Ovary (tissue), 9 donors: ENCODE measurements around the gene SLC48A1. TPM values are rescaled to one million over a fixed set of nuclear protein-coding genes. Genes with fewer than 3 reads are reported as not detected.
A peak's percentile ranks its signal among the peaks of the same experiment; 100 is the strongest.

Experiments
- DNase-seq, 5 donors: peaks; one replicate each; pipeline ENCODE4 v3.0.0-alpha.2; 2019 to 2020
- H3K27ac ChIP-seq, 2 donors: fragments of 200-600 bp; one replicate each; pipeline versions ENCODE4 v1.5.1 to v1.8.0; 2019 to 2022
- H3K27me3 ChIP-seq: fragments of 200-600 bp; one replicate; pipeline ENCODE4 v1.8.0; 2022
- H3K36me3 ChIP-seq: fragments of 200-600 bp; sonication (generic); one replicate; pipeline ENCODE4 v1.5.1; 2019
- H3K4me1 ChIP-seq: one replicate; pipeline ENCODE4 v1.8.1; 2013; ENCODE audit warnings: mild to moderate bottlenecking, moderate library complexity; ENCODE audit not compliant: insufficient read depth
- H3K4me3 ChIP-seq: fragments of 200-600 bp; sonication (generic); one replicate; pipeline ENCODE4 v1.5.1; 2017
- H3K9me3 ChIP-seq, 2 donors: fragments of 200-600 bp in 1 of 2; sonication (generic) in 1 of 2; one replicate each; pipeline versions ENCODE4 v1.5.1 to v1.8.1; 2013 to 2019; ENCODE audit warnings: mild to moderate bottlenecking in 1 of 2, moderate library complexity in 1 of 2
- EP300 ChIP-seq: sonication (generic); formaldehyde crosslinking; IDR thresholded peaks from one replicate; pipeline ENCODE4 v1.6.1; 2017; ENCODE audit warnings: antibody characterized with exemption
- POLR2A ChIP-seq: fragments of 450-650 bp; IDR thresholded peaks from one replicate; pipeline ENCODE4 v1.6.1; 2017; ENCODE audit warnings: antibody characterized with exemption, mild to moderate bottlenecking, moderate library complexity
- WGBS, 3 donors: extraction: QIAGEN DNeasy Blood & Tissue Kit in 1 of 3; methylation state at CpG; one replicate each; pipeline versions ENCODE4 v1.1.5 to v1.1.7; 2013 to 2017; 5-methylcytosine and 5-hydroxymethylcytosine counted together
- intact Hi-C, 4 donors: fragments of 100-400 bp; cut with DNase I; formaldehyde crosslinking; loops; one replicate each; pipeline versions ENCODE4 v1.11.0 to v1.15.1; 2022 to 2023
- polyA plus RNA-seq, 2 donors: library from polyadenylated mRNA; stranded (reverse); fragments of 200-250 nt in 1 of 2; fragments of 350-450 nt in 1 of 2; fragmentation: Illumina TruSeq in 1 of 2; extraction: RNeasy Lipid Tissue Mini Kit (QIAGEN cat#74804) in 1 of 2; gene quantifications; one replicate each; pipeline ENCODE4 v1.2.3, GENCODE V29; 2013 to 2014
- total RNA-seq, 7 donors: library from RNA; depleted of rRNA in 2 of 7; stranded (reverse); fragments of >200 nt in 2 of 7; fragmentation: NEBNext Ultra II Directional in 3 of 7; extraction: Animal tissue kit (Norgen Biotek cat#: 25700) in 3 of 7; gene quantifications; one replicate each; pipeline versions ENCODE4 v1.1.0 to v1.2.4, GENCODE V29; 2016 to 2023
- TF ChIP-seq, protein P1 (sequence below), 3 donors: fragments of 450-650 bp in 2 of 3; fragments of 200-600 bp in 1 of 3; IDR thresholded peaks; one replicate each; pipeline versions ENCODE4 v1.5.1 to v1.8.0; 2016 to 2022; ENCODE audit warnings: antibody characterized with exemption in 3 of 3, mild to moderate bottlenecking in 1 of 3
- donor health status: DM: no; HTN: no; CAD: no; lungs with moderate emphysema.
- donor health status: DM: no; HTN: no; CAD: no.
- donor health status: Bipolar disorder and iron deficiency.
- donor health status: DM: yes; HTN: yes; CAD: no.
- donor health status: DM: no; HTN: no; CAD: no.
- donor health status: DM: yes; HTN: yes; CAD: no.

SLC48A1 gene
- total and polyA plus RNA-seq, 9 donors: 24.1 to 143 (median 68.7) TPM

DNA sequence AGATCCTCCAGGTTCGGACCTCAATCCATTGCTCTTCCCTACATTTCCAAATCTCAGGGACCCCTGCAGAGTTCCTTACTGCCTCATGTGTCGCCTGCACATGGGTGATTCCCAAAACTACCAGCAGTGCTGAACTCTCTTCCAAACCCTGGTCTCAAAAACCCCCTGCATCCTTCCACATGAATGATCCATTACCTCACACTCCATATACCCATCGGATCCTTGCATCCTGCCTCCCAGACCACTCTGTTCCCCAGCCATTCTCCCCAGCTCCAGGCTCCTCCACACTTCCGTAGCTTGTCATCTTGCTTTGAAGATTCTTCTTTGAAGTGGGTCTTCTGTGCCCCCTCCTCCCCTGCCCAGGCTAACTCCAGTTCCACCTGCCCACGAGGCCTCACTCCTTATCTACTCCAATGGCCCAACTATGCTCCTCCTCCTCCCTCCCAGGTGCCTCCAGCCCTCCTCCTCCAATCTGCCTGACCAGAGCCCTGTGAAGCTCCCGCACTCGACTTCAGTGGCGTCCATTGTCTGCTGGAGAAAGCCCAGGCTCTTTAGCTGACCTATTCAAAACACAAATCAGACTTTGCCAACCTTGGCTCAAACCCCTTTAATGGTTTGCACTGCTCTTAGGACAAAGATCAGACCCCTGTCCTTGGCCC is 28.1 kb upstream of the SLC48A1 start:
- TF ChIP-seq, protein P1, sequence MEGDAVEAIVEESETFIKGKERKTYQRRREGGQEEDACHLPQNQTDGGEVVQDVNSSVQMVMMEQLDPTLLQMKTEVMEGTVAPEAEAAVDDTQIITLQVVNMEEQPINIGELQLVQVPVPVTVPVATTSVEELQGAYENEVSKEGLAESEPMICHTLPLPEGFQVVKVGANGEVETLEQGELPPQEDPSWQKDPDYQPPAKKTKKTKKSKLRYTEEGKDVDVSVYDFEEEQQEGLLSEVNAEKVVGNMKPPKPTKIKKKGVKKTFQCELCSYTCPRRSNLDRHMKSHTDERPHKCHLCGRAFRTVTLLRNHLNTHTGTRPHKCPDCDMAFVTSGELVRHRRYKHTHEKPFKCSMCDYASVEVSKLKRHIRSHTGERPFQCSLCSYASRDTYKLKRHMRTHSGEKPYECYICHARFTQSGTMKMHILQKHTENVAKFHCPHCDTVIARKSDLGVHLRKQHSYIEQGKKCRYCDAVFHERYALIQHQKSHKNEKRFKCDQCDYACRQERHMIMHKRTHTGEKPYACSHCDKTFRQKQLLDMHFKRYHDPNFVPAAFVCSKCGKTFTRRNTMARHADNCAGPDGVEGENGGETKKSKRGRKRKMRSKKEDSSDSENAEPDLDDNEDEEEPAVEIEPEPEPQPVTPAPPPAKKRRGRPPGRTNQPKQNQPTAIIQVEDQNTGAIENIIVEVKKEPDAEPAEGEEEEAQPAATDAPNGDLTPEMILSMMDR (IDR thresholded peaks at IDR 0.05): no peak
- TF ChIP-seq EP300: no peak
- WGBS, 3 donors: 76 to 82% (median 78%) methylated on average over 8 of the region's 8 CpGs
- no peaks in the 10 kb centered on the region for H3K27me3 ChIP-seq
- no peaks in the 10 kb centered on the region for H3K4me1 ChIP-seq
- intact Hi-C loops: loop anchor here in 2 of 4 donors (2.0 to 5.0 kb wide), 3 partner anchors 32 to 38 kb away; partner anchors contain the start of gene RPAP3 (in 1 of the 2)
- H3K4me3 ChIP-seq: no peak overlapping the region
- no peaks in the 10 kb centered on the region for H3K36me3 ChIP-seq
- no peak for DNase-seq
- no peaks in the 10 kb centered on the region for H3K9me3 ChIP-seq
- H3K27ac ChIP-seq: no peak overlapping the region

DNA sequence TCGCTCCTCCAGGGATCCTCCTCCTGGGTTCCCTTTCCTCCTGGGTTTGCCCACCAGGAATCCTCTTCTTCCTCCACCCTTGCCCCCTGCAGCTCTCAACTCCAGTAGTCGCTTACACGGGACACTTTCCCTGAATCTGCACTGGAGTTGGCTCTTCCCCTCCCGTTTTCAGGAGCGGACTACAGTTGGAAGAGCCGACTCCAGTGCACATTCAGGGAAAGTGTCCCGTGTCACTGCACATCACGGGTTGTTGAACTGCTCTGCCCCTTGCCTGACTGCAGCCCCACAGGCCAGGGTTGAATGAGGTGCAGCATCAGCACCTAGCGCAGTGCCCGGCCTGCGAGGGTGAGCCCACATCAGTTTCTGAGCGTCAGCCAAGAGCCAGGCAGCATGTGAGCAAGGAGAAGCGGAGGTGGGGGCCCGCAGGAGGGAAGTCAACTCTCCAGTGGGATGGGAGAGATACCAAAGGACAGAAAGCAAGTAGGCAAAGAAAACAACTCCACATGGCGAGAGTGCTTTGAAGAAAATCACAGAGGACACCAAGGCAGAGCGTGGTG is 27.5 kb upstream of the SLC48A1 start:
- Histone ChIP-seq H3K4me3 (no peak overlapping the region), H3K4me1 (peaks cover 4% of the 10 kb centered on the region), H3K9me3 (no peaks in the 10 kb centered on the region), H3K27me3 (no peaks in the 10 kb centered on the region), H3K36me3 (no peaks in the 10 kb centered on the region), H3K27ac (peak overlapping the region in 1 of 2 donors; percentile 23)
- 66 to 70% (median 68%) methylated on average over 16 of the region's 16 CpGs for WGBS, 3 donors
- intact Hi-C loops: loop anchor here in 1 of 4 donors (2.0 kb wide), 1 partner anchor 31 kb away; no protein-coding TSS in a partner anchor
- TF ChIP-seq, protein P1 (IDR thresholded peaks at IDR 0.05): no peak
- no peak for TF ChIP-seq EP300
- TF ChIP-seq POLR2A: no peak
- DNase-seq: no peak

DNA sequence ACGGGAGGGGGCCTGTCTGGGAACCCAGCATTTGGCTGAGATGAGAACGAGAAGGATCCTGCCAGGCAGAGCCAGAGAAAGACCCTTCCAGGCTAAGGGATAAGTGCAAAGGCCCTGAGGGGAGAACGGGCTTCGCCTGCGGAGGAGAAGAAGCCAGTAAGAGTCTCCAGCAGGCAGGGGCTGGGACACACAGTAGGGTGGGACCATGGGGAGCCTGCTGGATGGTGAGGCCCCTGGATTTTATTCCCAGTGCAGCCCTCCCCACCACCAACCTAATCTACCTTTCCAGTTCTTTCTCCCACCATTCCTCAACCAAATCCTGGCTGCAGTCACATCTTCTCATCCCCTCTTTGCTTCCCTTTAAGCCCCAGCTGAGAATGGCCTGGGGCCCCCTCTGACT is 27.0 kb upstream of the SLC48A1 start:
- Histone ChIP-seq H3K4me1 (peaks cover 5% of the 10 kb centered on the region), H3K36me3 (no peaks in the 10 kb centered on the region), H3K27me3 (no peaks in the 10 kb centered on the region), H3K27ac (peak overlapping the region; percentile 17 to 23), H3K9me3 (no peaks in the 10 kb centered on the region), H3K4me3 (no peak overlapping the region)
- 80 to 85% (median 84%) methylated on average over 5 of the region's 5 CpGs for WGBS, 3 donors
- DNase-seq: no peak
- no peak for TF ChIP-seq POLR2A
- TF ChIP-seq, protein P1 (IDR thresholded peaks at IDR 0.05): no peak
- intact Hi-C loops: no loop called here

DNA sequence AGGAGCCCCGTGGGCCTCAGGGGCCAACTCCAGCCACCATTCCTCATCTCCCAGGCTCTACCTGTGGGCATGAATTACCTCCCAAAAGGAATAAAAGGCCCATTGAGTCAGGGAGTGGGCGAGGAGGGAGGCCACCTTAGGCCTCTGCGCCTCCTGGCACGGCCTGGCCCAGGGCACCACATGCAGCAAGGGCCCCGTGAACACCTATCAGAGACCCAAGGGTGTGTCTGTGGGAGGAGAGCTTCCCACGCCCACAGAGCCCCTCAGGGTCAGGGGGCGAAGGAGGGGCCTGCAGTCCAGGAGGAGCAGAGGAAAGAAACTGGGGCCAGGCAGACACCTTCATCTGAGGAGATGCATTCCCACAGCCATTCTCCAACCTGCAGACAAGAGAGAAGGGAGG is 26.5 kb upstream of the SLC48A1 start:
- DNase-seq: no peak
- H3K27me3 ChIP-seq: no peaks in the 10 kb centered on the region
- H3K9me3 ChIP-seq: no peaks in the 10 kb centered on the region
- WGBS, 3 donors: 84 to 88% (median 85%) methylated on average over 7 of the region's 7 CpGs
- TF ChIP-seq POLR2A: no peak
- TF ChIP-seq EP300: no peak
- TF ChIP-seq, protein P1 (IDR thresholded peaks at IDR 0.05): no peak
- intact Hi-C loops: no loop called here
- H3K4me1 ChIP-seq: peaks cover 5% of the 10 kb centered on the region
- H3K4me3 ChIP-seq: no peak overlapping the region
- no peaks in the 10 kb centered on the region for H3K36me3 ChIP-seq
- peak overlapping the region in 1 of 2 donors; percentile 23 for H3K27ac ChIP-seq
